A673 (cell line): Measurements from ENCODE around the gene CDH12.

Source experiments
- EZH2 ChIP-seq: fragments of 200-600 bp; sonication (generic); IDR thresholded peaks from 2 replicates; pipeline ENCODE4 v1.6.1; 2017; ENCODE audit warnings: borderline replicate concordance, low read depth, mild to moderate bottlenecking, mixed read lengths, antibody characterized with exemption, low read length; ENCODE audit not compliant: poor library complexity, severe bottlenecking
- TF ChIP-seq, protein P1 (sequence below): fragments of 300-800, 200-600 bp; sonication (generic); conservative IDR thresholded peaks from 2 replicates; pipeline ENCODE4 v1.5.1; 2017; ENCODE audit warnings: low read depth, mild to moderate bottlenecking, antibody characterized with exemption, low read length, moderate library complexity, mixed read lengths

DNA sequence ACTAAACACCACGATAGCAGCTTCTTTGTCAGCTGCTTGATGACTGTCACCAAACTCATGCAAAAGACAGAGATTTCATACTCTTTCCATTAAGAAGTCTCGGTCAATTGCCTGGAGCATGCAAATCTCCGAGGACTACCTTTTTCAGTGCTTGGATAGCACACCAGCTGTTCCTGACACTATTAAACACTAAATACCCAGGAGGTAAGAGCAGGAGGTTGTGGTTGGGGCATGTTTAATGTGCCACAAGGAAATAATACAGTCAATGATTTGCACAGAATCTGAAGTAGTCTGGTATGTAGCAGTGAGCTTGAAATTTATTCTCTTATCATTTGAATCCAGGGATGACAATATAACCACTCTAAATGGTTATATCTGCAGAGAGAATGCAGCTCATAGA is 996.2 kb downstream of the CDH12 start:
- TF ChIP-seq, protein P1, sequence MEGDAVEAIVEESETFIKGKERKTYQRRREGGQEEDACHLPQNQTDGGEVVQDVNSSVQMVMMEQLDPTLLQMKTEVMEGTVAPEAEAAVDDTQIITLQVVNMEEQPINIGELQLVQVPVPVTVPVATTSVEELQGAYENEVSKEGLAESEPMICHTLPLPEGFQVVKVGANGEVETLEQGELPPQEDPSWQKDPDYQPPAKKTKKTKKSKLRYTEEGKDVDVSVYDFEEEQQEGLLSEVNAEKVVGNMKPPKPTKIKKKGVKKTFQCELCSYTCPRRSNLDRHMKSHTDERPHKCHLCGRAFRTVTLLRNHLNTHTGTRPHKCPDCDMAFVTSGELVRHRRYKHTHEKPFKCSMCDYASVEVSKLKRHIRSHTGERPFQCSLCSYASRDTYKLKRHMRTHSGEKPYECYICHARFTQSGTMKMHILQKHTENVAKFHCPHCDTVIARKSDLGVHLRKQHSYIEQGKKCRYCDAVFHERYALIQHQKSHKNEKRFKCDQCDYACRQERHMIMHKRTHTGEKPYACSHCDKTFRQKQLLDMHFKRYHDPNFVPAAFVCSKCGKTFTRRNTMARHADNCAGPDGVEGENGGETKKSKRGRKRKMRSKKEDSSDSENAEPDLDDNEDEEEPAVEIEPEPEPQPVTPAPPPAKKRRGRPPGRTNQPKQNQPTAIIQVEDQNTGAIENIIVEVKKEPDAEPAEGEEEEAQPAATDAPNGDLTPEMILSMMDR = no peak
- TF ChIP-seq EZH2 = no peak
